Renal cortex interstitium (tissue), 15 donors: ENCODE results near the gene GMCL1. TPM values are rescaled to one million over a fixed set of nuclear protein-coding genes. Genes with fewer than 3 reads are reported as not detected.

Experiments used
- DNase-seq, 11 donors: peaks; one replicate each; pipeline ENCODE4 v3.0.0-alpha.2; 2013; ENCODE audit warnings: low read depth in 9 of 11, low spot score in 4 of 11; ENCODE audit errors: extremely low read depth in 1 of 11
- long read RNA-seq, 16 experiments: transcript quantifications; one replicate each; lab custom pipeline, GENCODE V29; 2026
- polyA plus RNA-seq, 3 donors: library from polyadenylated mRNA; unstranded; fragments of 120-200 nt; gene quantifications; one replicate each; pipeline ENCODE4 v1.2.1, GENCODE V29; 2013; ENCODE audit not compliant: insufficient read length in 3 of 3

GMCL1 gene, protein sequence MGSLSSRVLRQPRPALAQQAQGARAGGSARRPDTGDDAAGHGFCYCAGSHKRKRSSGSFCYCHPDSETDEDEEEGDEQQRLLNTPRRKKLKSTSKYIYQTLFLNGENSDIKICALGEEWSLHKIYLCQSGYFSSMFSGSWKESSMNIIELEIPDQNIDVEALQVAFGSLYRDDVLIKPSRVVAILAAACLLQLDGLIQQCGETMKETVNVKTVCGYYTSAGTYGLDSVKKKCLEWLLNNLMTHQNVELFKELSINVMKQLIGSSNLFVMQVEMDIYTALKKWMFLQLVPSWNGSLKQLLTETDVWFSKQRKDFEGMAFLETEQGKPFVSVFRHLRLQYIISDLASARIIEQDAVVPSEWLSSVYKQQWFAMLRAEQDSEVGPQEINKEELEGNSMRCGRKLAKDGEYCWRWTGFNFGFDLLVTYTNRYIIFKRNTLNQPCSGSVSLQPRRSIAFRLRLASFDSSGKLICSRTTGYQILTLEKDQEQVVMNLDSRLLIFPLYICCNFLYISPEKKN
- 10 to 100 TPM; 28.7 to 38.4 (median 32.6) TPM for polyA plus RNA-seq
- long read RNA-seq, donor 1, full-length matches to known transcripts = 8 of 8 reads
- long read RNA-seq, donor 1, partial matches to known transcripts = 0 of 8 reads
- long read RNA-seq, donor 1, other reads (novel, unspliced or antisense) = 0 of 8 reads
- long read RNA-seq, donor 2, full-length matches to known transcripts = 4 of 4 reads
- long read RNA-seq, donor 2, partial matches to known transcripts = 0 of 4 reads
- long read RNA-seq, donor 2, other reads (novel, unspliced or antisense) = 0 of 4 reads
- long read RNA-seq, donor 3, full-length matches to known transcripts = 18 of 18 reads
- long read RNA-seq, donor 3, partial matches to known transcripts = 0 of 18 reads
- long read RNA-seq, donor 3, other reads (novel, unspliced or antisense) = 0 of 18 reads
- long read RNA-seq, donor 4, full-length matches to known transcripts = 5 of 12 reads
- long read RNA-seq, donor 4, partial matches to known transcripts = 7 of 12 reads
- long read RNA-seq, donor 4, other reads (novel, unspliced or antisense) = 0 of 12 reads
- long read RNA-seq, donor 5 = 0 reads
- long read RNA-seq, donor 6, full-length matches to known transcripts = 9 of 9 reads
- long read RNA-seq, donor 6, partial matches to known transcripts = 0 of 9 reads
- long read RNA-seq, donor 6, other reads (novel, unspliced or antisense) = 0 of 9 reads
- long read RNA-seq, donor 7, full-length matches to known transcripts = 4 of 12 reads
- long read RNA-seq, donor 7, partial matches to known transcripts = 8 of 12 reads
- long read RNA-seq, donor 7, other reads (novel, unspliced or antisense) = 0 of 12 reads
- long read RNA-seq, donor 8, full-length matches to known transcripts = 19 of 26 reads
- long read RNA-seq, donor 8, partial matches to known transcripts = 7 of 26 reads
- long read RNA-seq, donor 8, other reads (novel, unspliced or antisense) = 0 of 26 reads
- long read RNA-seq, donor 9, full-length matches to known transcripts = 7 of 12 reads
- long read RNA-seq, donor 9, partial matches to known transcripts = 5 of 12 reads
- long read RNA-seq, donor 9, other reads (novel, unspliced or antisense) = 0 of 12 reads
- long read RNA-seq, donor 10, full-length matches to known transcripts = 6 of 6 reads
- long read RNA-seq, donor 10, partial matches to known transcripts = 0 of 6 reads
- long read RNA-seq, donor 10, other reads (novel, unspliced or antisense) = 0 of 6 reads
- long read RNA-seq, donor 11, full-length matches to known transcripts = 14 of 14 reads
- long read RNA-seq, donor 11, partial matches to known transcripts = 0 of 14 reads
- long read RNA-seq, donor 11, other reads (novel, unspliced or antisense) = 0 of 14 reads
- long read RNA-seq, donor 12, full-length matches to known transcripts = 6 of 6 reads
- long read RNA-seq, donor 12, partial matches to known transcripts = 0 of 6 reads
- long read RNA-seq, donor 12, other reads (novel, unspliced or antisense) = 0 of 6 reads
- long read RNA-seq, donor 13, full-length matches to known transcripts = 13 of 30 reads
- long read RNA-seq, donor 13, partial matches to known transcripts = 17 of 30 reads
- long read RNA-seq, donor 13, other reads (novel, unspliced or antisense) = 0 of 30 reads
- long read RNA-seq, donor 14, full-length matches to known transcripts = 11 of 11 reads
- long read RNA-seq, donor 14, partial matches to known transcripts = 0 of 11 reads
- long read RNA-seq, donor 14, other reads (novel, unspliced or antisense) = 0 of 11 reads
- long read RNA-seq, donor 15, full-length matches to known transcripts = 6 of 6 reads
- long read RNA-seq, donor 15, partial matches to known transcripts = 0 of 6 reads
- long read RNA-seq, donor 15, other reads (novel, unspliced or antisense) = 0 of 6 reads
- long read RNA-seq, donor 16, full-length matches to known transcripts = 19 of 34 reads
- long read RNA-seq, donor 16, partial matches to known transcripts = 15 of 34 reads
- long read RNA-seq, donor 16, other reads (novel, unspliced or antisense) = 0 of 34 reads

GRCh38 chr2:69829256-69830044 is at the start of gene GMCL1:
Gene GMCL1 (plus strand): TSS chr2:69829660. CDS start chr2:69829893, 233 bp downstream.
- DNase-seq = peak; percentile 88 to 98 (median 95)

- no peak for DNase-seq
These were observed 48.5 kb upstream of the GMCL1 start for GRCh38 chr2:69780921-69781320.

GRCh38 chr2:69781321-69782248 is 47.9 kb upstream of the GMCL1 start:
- DNase-seq = no peak

GRCh38 chr2:69784228-69784627 is 45.2 kb upstream of the GMCL1 start:
- DNase-seq = no peak

- no peak for DNase-seq
These were observed 44.1 kb upstream of the GMCL1 start for GRCh38 chr2:69785358-69785757.

GRCh38 chr2:69786052-69786560 is 43.4 kb upstream of the GMCL1 start:
- no peak for DNase-seq

DNA sequence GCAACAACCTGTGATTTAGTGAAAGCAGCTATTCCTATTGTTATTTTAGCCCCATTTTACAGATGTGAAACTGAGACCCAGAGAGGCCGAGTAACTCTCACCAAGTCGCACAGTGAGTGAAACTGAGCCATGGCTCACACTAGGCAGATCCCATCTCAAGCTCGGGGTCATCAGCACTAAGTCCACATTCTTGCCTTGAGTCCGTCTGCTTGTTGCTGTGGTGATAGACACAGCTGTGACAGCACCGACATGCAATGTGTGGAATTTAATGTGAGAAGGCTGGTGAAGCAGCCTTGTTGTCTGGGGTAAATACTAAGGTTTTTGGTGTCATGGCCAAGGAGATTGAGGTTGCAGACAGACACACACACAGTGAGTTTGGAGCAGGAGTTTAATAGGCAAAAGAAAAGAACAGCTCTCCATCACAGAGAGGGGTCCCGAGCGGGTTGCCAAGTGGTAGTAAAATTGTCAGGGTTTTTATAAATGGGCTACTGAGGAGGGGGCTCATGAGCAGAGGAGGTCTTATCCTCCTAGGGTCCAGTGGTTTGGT is 40.2 kb upstream of the GMCL1 start:
- peak in 6 of 11 donors; percentile 60 to 90 (median 79) for DNase-seq

DNA sequence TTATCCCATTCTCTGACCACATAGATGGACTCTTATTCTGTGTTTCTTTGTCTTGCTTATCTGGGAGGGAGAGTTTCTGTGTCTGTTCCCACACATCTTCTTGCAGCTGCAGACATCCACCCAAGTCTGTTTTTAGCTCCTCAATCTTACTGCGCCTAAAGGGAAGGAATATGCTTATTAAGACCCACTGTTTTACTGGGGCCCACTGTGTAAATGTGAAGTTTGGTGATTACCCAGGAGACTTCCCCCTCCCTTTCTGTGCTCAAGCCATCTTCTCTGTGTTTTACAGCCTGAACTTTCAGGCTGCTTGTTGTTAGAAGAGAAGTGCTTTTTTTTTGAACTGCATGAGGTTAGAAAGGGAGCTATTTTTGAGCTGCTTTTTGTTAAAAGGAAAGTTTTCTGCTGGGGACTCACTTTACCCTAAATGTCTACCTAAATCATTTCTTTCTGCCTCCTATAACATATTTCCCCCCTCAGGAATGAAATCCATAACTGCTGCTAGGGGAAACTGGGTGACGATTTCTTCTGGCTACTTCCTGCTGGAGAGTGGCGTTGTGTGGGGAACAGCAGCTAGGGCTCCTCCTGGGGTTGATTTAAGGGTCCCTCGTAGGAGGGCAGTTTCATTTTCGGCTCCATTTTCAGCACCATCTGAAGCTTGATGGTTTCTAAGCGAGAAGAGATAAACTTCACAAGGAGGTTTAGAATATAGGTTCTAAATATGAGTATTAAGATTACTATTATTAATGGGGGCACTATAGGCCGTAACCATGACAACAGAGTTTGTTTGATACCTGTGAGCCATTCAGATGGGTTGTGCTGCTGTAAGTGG is 39.5 kb upstream of the GMCL1 start:
- peak in 1 of 11 donors; percentile 51 for DNase-seq

- no peak for DNase-seq
These were observed 38.9 kb upstream of the GMCL1 start for GRCh38 chr2:69790601-69790959.

- DNase-seq = no peak
These were observed 38.4 kb upstream of the GMCL1 start for GRCh38 chr2:69791045-69791444.

DNA sequence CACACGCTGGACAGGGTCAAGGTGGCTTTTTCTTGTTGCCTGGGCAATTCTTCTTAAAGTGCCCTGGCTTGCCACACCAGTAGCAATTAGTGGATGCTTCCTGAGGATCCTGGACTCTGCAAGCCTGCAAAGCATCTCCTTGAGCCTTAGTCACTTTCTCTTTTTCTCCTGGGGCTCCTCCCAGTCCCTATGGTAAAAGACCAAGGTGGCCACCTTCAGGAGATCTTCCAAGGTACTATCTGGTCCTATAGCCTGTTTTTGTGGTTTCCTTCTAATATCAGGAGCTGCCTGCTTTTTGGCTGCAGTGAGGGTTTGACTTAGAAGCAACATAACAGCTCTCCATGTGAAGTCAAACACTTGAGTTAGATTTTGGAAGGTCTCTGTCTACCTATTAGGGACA is 33.3 kb upstream of the GMCL1 start:
- no peak for DNase-seq

DNA sequence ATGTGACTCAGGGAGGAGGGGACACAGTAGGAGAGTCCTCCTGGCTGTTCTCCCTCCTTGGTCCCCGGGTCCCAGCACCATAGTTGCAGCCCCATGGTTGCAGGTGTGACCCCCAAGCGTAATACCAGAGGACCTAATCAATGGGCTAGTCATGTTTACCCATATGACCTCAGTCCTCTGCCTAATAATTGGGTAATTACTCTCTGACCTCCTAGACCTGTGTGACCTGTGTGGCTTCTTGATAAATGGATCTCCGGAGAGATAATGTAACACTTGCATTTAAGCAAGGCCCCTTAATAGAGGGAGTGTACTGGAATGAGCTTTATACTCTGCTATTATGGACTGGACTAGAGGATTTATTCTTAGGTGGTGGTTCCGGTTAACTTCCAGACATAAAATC is 32.2 kb upstream of the GMCL1 start:
- DNase-seq = no peak

GRCh38 chr2:69797836-69798289 is 31.6 kb upstream of the GMCL1 start:
- peak in 1 of 11 donors; percentile 58 for DNase-seq
